GM10248 (cell line): Measurements from ENCODE around the gene LVRN.

Experiments used
- CTCF ChIA-PET: fragments of 300-600 bp; sonication (Branson Sonifier 250); formaldehyde crosslinking; extraction: SDS; loops from one replicate; lab custom pipeline; 2021; ENCODE audit warnings: antibody characterized with exemption; lab: Yijun Ruan, JAX
- POLR2A ChIA-PET: fragments of 350-650 bp; sonication (Branson Sonifier 250); formaldehyde crosslinking; extraction: SDS; loops from one replicate; lab custom pipeline; 2020; ENCODE audit warnings: antibody characterized with exemption; lab: Yijun Ruan, JAX
- DNase-seq: peaks from one replicate; pipeline ENCODE4 v3.0.0; 2012; ENCODE audit errors: extremely low spot score
- CTCF ChIP-seq: IDR thresholded peaks from 2 replicates; pipeline ENCODE4 v1.5.1; 2012; ENCODE audit warnings: mild to moderate bottlenecking, low read depth; ENCODE audit errors: extremely low read depth, missing control alignments, control extremely low read depth

Gene LVRN

GRCh38 chr5:115946655-115947054, 15.6 kb upstream of the LVRN start:
- ChIA-PET POLR2A (no interaction called here), CTCF (no interaction called here)
- DNase-seq = no peak
- TF ChIP-seq CTCF = no peak

GRCh38 chr5:115947260-115947659, 15.0 kb upstream of the LVRN start:
- TF ChIP-seq CTCF = no peak
- ChIA-PET POLR2A (no interaction called here), CTCF (interaction anchor here (1.2 kb wide), 1 partner anchor 63 kb away, joined by 3 read pairs; no protein-coding TSS in a partner anchor)
- no peak for DNase-seq

- ChIA-PET CTCF (interaction anchor here (1.2 kb wide), 1 partner anchor 62 kb away, joined by 3 read pairs; no protein-coding TSS in a partner anchor), POLR2A (no interaction called here)
- TF ChIP-seq CTCF = no peak
- no peak for DNase-seq
These were observed 14.2 kb upstream of the LVRN start for GRCh38 chr5:115948091-115948534.

GRCh38 chr5:115949096-115949495, 13.2 kb upstream of the LVRN start:
- no peak for DNase-seq
- CTCF ChIA-PET = no interaction called here
- TF ChIP-seq CTCF = no peak
- POLR2A ChIA-PET = no interaction called here

- DNase-seq = no peak
- CTCF ChIA-PET = interaction anchor here (0.7 to 1.0 kb wide), 2 partner anchors 16 to 32 kb away, joined by 3 to 5 read pairs; no protein-coding TSS in a partner anchor
- no peak for TF ChIP-seq CTCF
- POLR2A ChIA-PET = no interaction called here
These were observed 9.7 kb upstream of the LVRN start for GRCh38 chr5:115952588-115952987.

GRCh38 chr5:115954144-115954543, 8.1 kb upstream of the LVRN start:
- TF ChIP-seq CTCF = no peak
- POLR2A ChIA-PET = no interaction called here
- CTCF ChIA-PET = interaction anchor here (1.2 kb wide), 1 partner anchor 15 kb away, joined by 3 read pairs; no protein-coding TSS in a partner anchor
- no peak for DNase-seq
